ENCODE results near the gene SPRTN. TPM values are rescaled to one million over a fixed set of nuclear protein-coding genes. Genes with fewer than 3 reads are reported as not detected.

SPRTN gene
- total and polyA plus RNA-seq, 2 of the 8 experiments (the other 6 are each of a cell fraction or from before 2014, with no cell fraction given), result 6.6 to 15.1 TPM

- Histone ChIP-seq H3K14ac (ENCODE audit: insufficient read length) (no peak overlapping the region), H3K4ac (replicated peaks; ENCODE audit: insufficient read length, low read depth, low read length) (no peak overlapping the region), H2BK120ac (replicated peaks; ENCODE audit: low read depth, low read length) (no peak overlapping the region), H4K91ac (replicated peaks; ENCODE audit: insufficient read length, low read length) (no peak overlapping the region), H3K23me2 (ENCODE audit: low read depth, low read length) (no peaks in the 10 kb centered on the region), H2BK5ac (ENCODE audit: low read depth, low read length) (no peak overlapping the region), H3K79me2 (ENCODE audit: control insufficient read depth in 1 of 2, insufficient read depth in 2 of 2, low read length in 2 of 2) (peaks cover 0 to under 1% of the 10 kb centered on the region in 2 experiments; a peak in 1 of 4 replicates), H3K27ac (ENCODE audit: low read depth, low read length) (no peak overlapping the region), H3K4me3 (ENCODE audit: extremely low read depth in 1 of 4, insufficient read depth in 2 of 4, low read depth in 3 of 4, low read length in 4 of 4) (no peak overlapping the region), H2BK12ac (ENCODE audit: low read depth, low read length) (no peak overlapping the region), H3K18ac (ENCODE audit: extremely low read depth, low read length) (no peak overlapping the region), H3K9ac (replicated peaks in 1 of 4; ENCODE audit: extremely low read depth in 1 of 4, low read depth in 3 of 4, low read length in 3 of 4) (no peak overlapping the region), H3K27me3 (replicated peaks in 1 of 4; ENCODE audit: control insufficient read depth in 3 of 4, extremely low read depth in 1 of 4, insufficient read depth in 3 of 4, low read length in 3 of 4) (no peaks in the 10 kb centered on the region), H4K20me1 (replicated peaks in 1 of 2; ENCODE audit: control insufficient read depth in 1 of 2, insufficient read depth in 2 of 2, low read length in 2 of 2) (peaks cover 0 to 2% of the 10 kb centered on the region in 2 experiments), H2AK5ac (ENCODE audit: low read depth, low read length) (no peak overlapping the region), H3K79me1 (ENCODE audit: low read depth, low read length) (0 out of 2 replicates have a peak, but pooled peaks cover 2% of the 10 kb centered on the region), H3K9me3 (ENCODE audit: insufficient read depth in 2 of 2, low read depth in 1 of 2, low read length in 1 of 2) (no peaks in the 10 kb centered on the region), H3K23ac (ENCODE audit: insufficient read length) (no peak overlapping the region), H3K4me2 (ENCODE audit: insufficient read depth in 1 of 2, low read depth in 2 of 2, low read length in 2 of 2) (no peak overlapping the region), H2BK15ac (ENCODE audit: low read length) (no peak overlapping the region), H3K4me1 (replicated peaks in 1 of 4; ENCODE audit: control insufficient read depth in 3 of 4, insufficient read depth in 4 of 4, low read length in 3 of 4) (no peaks in the 10 kb centered on the region), H3K36me3 (ENCODE audit: control insufficient read depth in 2 of 4, insufficient read depth in 4 of 4, low read length in 3 of 4) (peaks cover 4 to 41% (median 16%) of the 10 kb centered on the region in 4 experiments; a peak in 7 of 8 replicates), H4K8ac (ENCODE audit: extremely low read depth, insufficient read depth, low read length) (no peak overlapping the region), H4K5ac (ENCODE audit: insufficient read length, low read depth, low read length) (no peak overlapping the region), H2AFZ (ENCODE audit: low read length) (no peak overlapping the region), H2BK20ac (ENCODE audit: low read length) (no peak overlapping the region), H3K56ac (replicated peaks; ENCODE audit: insufficient read length, low read depth, low read length) (no peak overlapping the region)
- no peak for DNase-seq (ENCODE audit: low read depth in 1 of 2, low spot score in 2 of 2)
- FAIRE-seq, result no peak
- WGBS, 2 experiments (ENCODE audit: extremely low coverage in 1 of 2, insufficient coverage in 1 of 2, insufficient read length in 1 of 2, insufficient replicate concordance in 2 of 2, low coverage in 1 of 2, low lambda C conversion rate in 2 of 2, missing lambda C conversion rate in 1 of 2), result 95% methylated on average over 4 of the region's 4 CpGs; no CpG with 5 or more reads in 1 of the 2 experiments
- ChIA-PET POLR2A (ENCODE audit: partially characterized antibody) (no interaction called here), CTCF (ENCODE audit: partially characterized antibody) (interaction anchor here (1.4 kb wide), 1 partner anchor 9 kb away, joined by 5 read pairs; no protein-coding TSS in a partner anchor)
- no peak for TF ChIP-seq SIRT6 (IDR thresholded peaks at IDR 0.05; ENCODE audit: low read length)
Measured at GRCh38 chr1:231348442-231348841, 10.3 kb downstream of the SPRTN start.
